Measurements from ENCODE around the gene PSMD8. TPM values are rescaled to one million over a fixed set of nuclear protein-coding genes. Genes with fewer than 3 reads are reported as not detected.
A peak's percentile ranks its signal among the peaks of the same experiment; 100 is the strongest.
"Not testable (repeated sequence)": the region's sequence is repeated elsewhere in the genome, so short reads cannot be mapped to it uniquely, and the experiment has no call there.

Gene PSMD8
- total RNA-seq, 1 experiment from 2014 or later = 658 TPM

GRCh38 chr19:38413416-38413815 is 39.0 kb downstream of the PSMD8 start:
- no peaks in the 10 kb centered on the region for H3K9me3 ChIP-seq
- no peak for DNase-seq
- no peak overlapping the region for H3K4me3 ChIP-seq
- H3K27me3 ChIP-seq = no peaks in the 10 kb centered on the region
- no peaks in the 10 kb centered on the region for H3K36me3 ChIP-seq

DNA sequence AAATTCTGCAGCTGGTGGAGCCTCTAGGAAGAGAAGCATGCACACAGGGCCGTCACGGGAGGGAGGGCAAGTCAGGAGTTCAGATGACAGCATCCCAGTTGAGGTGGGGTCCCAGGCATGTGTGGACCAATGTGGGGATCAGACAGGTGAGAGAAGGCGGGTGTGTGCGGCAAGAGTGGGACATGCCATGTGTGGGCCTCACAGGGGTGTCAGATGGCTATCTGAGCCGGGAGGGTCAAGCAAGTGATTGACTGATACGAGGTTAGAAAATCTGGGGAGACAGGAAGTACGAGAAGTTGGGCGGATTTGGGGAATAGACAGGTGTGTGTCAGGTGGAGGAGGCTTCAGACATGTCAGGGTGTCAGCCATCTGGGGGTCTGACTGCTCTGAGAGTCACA is 42.8 kb downstream of the PSMD8 start:
- DNase-seq = no peak
- no peak overlapping the region for H3K4me3 ChIP-seq
- H3K27me3 ChIP-seq = peaks cover 2% of the 10 kb centered on the region; the same call in 1 of the 2 replicates
- H3K36me3 ChIP-seq = no peaks in the 10 kb centered on the region
- H3K9me3 ChIP-seq = no peaks in the 10 kb centered on the region

DNA sequence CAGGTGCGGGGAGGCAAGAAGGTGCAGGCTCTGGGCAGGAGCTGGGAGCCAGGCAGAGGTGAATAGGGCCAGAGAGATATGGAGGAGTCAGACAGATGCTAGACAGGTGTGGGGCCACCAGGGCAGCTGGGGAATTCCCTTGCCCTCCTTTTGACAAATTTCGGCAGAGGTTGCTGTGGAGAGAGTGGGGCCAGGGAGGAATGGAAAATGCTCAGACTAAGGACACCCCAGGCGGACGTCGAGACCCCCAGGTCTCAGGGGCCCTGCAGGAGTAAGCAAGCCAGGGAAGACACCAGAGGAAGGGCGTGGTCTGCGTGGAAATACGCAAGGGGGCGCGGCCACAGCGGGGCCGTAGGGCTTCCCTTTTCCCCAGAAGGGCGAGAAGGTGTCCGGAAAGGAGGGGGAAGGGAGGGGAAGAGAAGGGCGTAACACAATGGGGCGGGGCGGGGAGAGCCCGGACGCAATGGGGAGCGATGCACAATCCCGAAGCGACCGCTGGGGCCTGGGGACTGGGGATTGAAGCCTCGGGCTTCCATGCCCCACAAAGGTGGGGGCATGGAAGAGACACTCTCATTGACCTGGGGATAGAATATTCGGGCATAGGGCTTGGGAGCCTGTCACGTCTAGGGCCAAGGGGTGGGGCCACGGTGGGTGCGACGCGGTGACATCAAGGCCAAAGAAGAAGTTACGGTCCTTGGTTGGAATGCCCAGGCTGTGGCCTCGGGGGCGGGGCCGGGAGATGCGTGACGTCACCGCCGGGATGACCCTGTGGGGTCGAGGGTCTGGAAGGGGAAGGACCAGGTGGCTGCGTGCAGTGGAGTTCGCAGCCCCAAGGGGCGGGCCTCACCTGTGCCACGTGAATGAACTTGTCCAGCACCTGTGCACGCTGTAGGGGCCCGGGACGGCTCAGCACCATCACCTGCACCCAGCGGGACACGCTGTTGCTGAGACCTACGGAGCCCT is 43.5 kb downstream of the PSMD8 start:
- H3K4me3 ChIP-seq = no peak overlapping the region
- no peaks in the 10 kb centered on the region for H3K36me3 ChIP-seq
- peaks cover 2% of the 10 kb centered on the region; the same call in 1 of the 2 replicates for H3K27me3 ChIP-seq
- no peak for DNase-seq
- H3K9me3 ChIP-seq = no peaks in the 10 kb centered on the region

GRCh38 chr19:38420935-38421334 is 46.6 kb downstream of the PSMD8 start:
- Histone ChIP-seq H3K27me3 (peaks cover 2% of the 10 kb centered on the region; the same call in 1 of the 2 replicates), H3K36me3 (no peaks in the 10 kb centered on the region), H3K9me3 (no peaks in the 10 kb centered on the region), H3K4me3 (no peak overlapping the region)
- DNase-seq = peak; percentile 45

DNA sequence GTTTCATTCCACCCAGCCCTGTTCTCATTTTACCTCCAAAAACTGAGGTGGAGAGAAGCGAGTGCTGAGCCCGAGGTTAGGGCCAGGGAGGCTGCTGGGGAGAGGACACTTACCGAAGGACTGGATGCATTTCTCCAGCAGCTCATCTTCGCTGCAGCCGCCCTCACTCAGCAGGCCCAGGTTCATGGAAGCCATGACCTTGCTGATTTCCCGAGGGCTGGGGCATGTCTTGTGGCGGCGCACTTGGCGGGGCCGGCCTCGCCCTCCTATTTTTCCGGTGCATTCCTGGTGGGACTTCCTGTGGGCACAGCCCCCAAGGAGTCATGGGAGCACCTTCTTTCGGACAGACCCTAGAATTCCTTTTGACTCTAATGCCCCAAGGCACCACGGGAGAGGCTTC is 47.5 kb downstream of the PSMD8 start:
- Histone ChIP-seq H3K4me3 (no peak overlapping the region), H3K36me3 (no peaks in the 10 kb centered on the region), H3K9me3 (no peaks in the 10 kb centered on the region), H3K27me3 (peaks cover 2% of the 10 kb centered on the region; the same call in 1 of the 2 replicates)
- no peak for DNase-seq

DNA sequence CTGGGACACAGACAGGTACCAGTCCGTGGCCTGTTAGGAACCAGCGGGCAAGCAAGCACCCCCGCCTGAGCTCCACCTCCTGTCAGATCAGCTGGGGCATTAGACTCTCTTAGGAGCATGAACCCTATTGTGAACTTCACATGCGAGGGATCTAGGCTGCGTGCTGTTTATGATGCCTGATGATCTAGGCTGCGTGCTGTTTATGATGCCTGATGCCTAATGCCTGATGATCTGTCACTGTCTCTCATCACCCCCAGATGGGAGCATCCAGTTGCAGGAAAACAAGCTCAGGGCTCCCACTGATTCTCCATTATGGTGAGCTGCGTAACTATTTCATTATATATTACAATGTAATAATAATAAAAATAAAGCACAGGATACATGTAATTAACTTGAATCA is 48.1 kb downstream of the PSMD8 start:
- Histone ChIP-seq H3K36me3 (no peaks in the 10 kb centered on the region), H3K4me3 (no peak overlapping the region), H3K9me3 (no peaks in the 10 kb centered on the region), H3K27me3 (peaks cover 2% of the 10 kb centered on the region; the same call in 1 of the 2 replicates)
- no peak for DNase-seq

- no peak overlapping the region for H3K4me3 ChIP-seq
- no peak for DNase-seq
- H3K27me3 ChIP-seq = peaks cover 2% of the 10 kb centered on the region; the same call in 1 of the 2 replicates
- no peaks in the 10 kb centered on the region for H3K9me3 ChIP-seq
- H3K36me3 ChIP-seq = no peaks in the 10 kb centered on the region
Observed at GRCh38 chr19:38424272-38424671, 49.9 kb downstream of the PSMD8 start.

- H3K27me3 ChIP-seq = peaks cover 3% of the 10 kb centered on the region; the same call in 1 of the 2 replicates
- no peak for DNase-seq
- H3K9me3 ChIP-seq = no peaks in the 10 kb centered on the region
- H3K4me3 ChIP-seq = no peak overlapping the region
- H3K36me3 ChIP-seq = no peaks in the 10 kb centered on the region
Observed at GRCh38 chr19:38425222-38425809, 50.9 kb downstream of the PSMD8 start.

DNA sequence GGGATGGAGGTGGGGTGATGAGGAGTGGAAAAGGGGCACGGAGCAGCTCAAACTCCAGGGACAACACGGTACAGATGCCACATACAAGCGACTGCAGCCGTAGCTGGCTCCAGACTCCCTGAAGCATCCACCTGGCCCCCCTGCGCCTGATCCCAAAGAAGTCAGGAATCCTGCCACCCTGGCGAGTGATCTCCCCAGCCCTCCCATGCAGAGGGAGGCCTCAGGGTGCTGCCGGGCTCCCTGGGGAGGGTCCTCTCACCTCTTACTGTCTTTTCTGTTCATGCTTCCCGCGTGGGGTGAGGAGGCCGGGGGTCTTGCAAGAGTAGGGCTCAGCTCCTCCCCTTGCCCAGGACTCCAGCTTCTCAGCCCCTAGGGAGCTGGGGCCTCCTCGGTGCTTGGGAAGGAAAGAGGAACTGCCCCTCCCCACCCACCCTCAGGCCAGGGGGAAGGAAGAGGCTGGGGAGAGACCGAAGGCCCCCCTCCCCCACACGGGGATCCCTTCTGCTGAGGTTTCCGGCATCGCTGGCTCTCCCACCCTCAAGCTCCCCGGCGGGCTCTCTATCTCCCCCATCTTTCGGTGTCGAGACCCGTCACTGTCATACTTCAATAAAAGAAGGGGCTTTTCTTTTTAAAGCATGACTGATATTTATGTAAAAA is 51.6 kb downstream of the PSMD8 start, which contains the start of gene RASGRP4:
RASGRP4 (minus strand) TSS at position 410 of the 657 bp plus-strand sequence; CDS start at position 282, 128 bp downstream.
- H3K4me3 ChIP-seq = no peak within 1 kb of the TSS
- H3K9me3 ChIP-seq = no peaks in the 10 kb centered on the region
- no peak for DNase-seq
- H3K27me3 ChIP-seq = peaks cover 7% of the 10 kb centered on the region
- no peaks in the 10 kb centered on the region for H3K36me3 ChIP-seq

DNA sequence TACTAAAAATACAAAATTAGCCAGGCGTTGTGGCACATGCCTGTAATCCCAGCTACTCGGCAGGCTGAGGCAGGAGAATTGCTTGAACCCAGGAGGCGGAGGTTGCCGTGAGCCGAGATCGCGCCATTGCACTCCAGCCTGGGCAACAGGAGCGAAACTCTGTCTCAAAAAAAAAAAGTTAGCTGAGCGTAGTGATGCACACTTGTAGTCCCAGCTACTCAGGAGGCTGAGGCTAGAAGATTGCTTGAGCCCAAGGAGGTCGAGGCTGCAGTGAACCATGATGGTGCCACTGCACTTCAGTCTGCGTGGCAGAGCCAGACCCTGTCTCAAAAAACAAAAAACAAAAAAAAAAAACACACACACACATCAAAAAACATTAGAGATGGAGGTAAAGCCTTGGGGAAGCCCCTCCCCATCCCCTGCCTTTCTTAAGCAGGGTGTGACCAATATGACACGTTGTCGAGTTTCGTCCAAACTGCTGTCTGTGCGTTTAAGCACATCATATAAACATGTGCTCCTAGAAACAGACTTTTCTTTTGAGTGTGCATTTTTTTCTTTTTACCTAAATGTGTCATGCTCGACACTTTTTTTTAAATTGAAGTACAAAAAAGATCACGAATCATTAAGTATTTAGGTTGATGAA is 52.8 kb downstream of the PSMD8 start:
- not testable (repeated sequence) for H3K9me3 ChIP-seq, DNase-seq

DNA sequence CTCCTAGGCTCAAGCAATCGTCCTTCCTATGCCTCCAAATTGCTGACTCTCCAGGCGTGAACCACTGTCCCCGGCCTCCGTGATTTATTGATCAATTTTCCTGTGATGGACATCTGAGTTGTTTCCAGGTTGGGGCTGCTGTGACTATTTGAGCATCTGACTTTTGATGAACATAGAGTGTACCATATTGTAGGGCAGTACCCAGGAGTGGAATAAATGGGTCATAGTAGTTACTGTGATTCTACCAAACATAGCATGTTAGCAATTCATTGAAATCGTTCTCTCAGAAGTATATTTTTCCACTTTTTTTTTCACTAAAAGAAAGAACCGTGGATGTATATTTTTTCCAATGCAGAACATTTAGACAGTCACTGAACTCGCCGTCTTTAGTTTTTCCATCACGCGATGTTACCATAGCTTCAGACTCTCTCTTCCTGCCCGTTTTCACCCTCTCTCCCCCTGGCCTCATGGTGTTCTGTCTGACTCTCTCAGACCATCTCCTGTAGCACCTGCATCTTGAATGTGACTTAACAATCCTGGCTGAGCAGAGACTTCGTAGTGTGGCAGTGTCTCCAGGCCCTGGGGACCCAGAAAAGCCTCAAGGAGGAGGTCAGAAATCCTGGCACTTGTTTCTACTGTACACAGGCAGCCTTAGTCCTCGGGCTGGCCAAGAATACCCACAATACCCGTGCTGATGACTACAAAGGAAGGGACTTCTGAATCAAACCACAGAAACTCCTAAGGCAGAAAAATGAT is 54.9 kb downstream of the PSMD8 start:
- DNase-seq = no peak
- no peak overlapping the region for H3K4me3 ChIP-seq
- no peaks in the 10 kb centered on the region for H3K36me3 ChIP-seq
- no peaks in the 10 kb centered on the region for H3K9me3 ChIP-seq
- H3K27me3 ChIP-seq = peaks cover 15% of the 10 kb centered on the region

More for the DNA sequence above, 52.8 kb downstream of the PSMD8 start:
- H3K4me3 ChIP-seq, H3K36me3 ChIP-seq: not testable (repeated sequence)
- peaks cover 10% of the 10 kb centered on the region for H3K27me3 ChIP-seq

- no peak overlapping the region for H3K4me3 ChIP-seq
Observed at GRCh38 chr19:38429811-38430156, 55.4 kb downstream of the PSMD8 start.

DNA sequence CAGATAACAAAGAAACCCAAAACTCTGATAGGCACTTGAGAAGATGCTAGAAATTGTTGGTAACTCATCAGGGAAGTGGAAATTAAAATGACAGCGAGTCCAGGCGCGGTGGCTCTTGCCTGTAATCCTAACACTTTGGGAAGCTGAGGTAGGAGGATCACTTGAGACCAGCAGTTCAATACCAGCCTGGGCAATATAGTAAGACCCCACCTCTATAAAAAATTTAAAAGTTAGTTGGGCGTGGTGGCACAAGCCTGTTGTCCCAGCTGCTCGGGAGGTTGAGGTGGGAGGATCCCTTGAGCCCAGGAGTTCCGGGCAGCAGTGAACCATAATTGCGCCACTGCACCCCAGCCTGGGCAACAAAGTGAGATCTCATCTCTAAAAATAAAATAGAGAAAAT is 56.6 kb downstream of the PSMD8 start:
- Histone ChIP-seq H3K27me3 (peaks cover 15% of the 10 kb centered on the region), H3K9me3 (no peaks in the 10 kb centered on the region), H3K36me3 (no peaks in the 10 kb centered on the region), H3K4me3 (no peak overlapping the region)
- DNase-seq = no peak

More at GRCh38 chr19:38429811-38430156, 55.4 kb downstream of the PSMD8 start:
- DNase-seq = no peak
- Histone ChIP-seq H3K27me3 (peaks cover 15% of the 10 kb centered on the region), H3K36me3 (no peaks in the 10 kb centered on the region), H3K9me3 (no peaks in the 10 kb centered on the region)

- no peaks in the 10 kb centered on the region for H3K36me3 ChIP-seq
- no peak within 1 kb of the TSS for H3K4me3 ChIP-seq
- peak; percentile 73 for DNase-seq
- H3K9me3 ChIP-seq = no peaks in the 10 kb centered on the region
- peaks cover 15% of the 10 kb centered on the region for H3K27me3 ChIP-seq
Observed at GRCh38 chr19:38433268-38433733, 58.9 kb downstream of the PSMD8 start, which contains the start of gene RYR1. RYR1 (plus strand) TSS chr19:38433691; CDS start chr19:38433830, 139 bp downstream.

All from MG63 (cell line).